GM19468 (cell line): Measurements from ENCODE around the gene DNAH11.
"Not testable (repeated sequence)": the region's sequence is repeated elsewhere in the genome, so short reads cannot be mapped to it uniquely, and the experiment has no call there.

Experiments
- ATAC-seq: cut with Tn5 transposase; IDR thresholded peaks from one replicate; pipeline ENCODE4 v1.9.1; 2021; ENCODE audit warnings: mild to moderate bottlenecking, moderate library complexity, moderate number of reproducible peaks; ENCODE audit not compliant: unreplicated experiment; ENCODE audit errors: extremely low read depth

The DNAH11 gene

DNA sequence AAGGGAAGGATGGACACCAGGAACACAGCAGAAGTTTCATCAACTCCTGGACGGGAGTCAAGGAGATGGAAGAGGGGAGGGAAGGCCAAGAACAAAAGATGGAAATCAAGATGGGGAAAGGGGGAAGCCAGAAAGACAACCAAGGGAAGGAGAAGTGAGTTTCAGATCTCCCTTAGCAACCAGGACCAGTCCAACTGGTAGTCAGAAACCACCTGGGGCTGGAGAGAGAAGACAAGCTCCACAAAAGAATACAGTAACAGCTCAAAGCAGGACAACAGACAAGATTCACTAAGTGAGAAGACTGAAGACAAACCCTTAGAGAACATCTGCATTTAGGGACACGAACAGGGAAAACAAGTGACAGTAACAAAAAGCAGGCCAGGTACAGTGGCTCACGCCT is 372.3 kb downstream of the DNAH11 start:
- ATAC-seq: no peak

DNA sequence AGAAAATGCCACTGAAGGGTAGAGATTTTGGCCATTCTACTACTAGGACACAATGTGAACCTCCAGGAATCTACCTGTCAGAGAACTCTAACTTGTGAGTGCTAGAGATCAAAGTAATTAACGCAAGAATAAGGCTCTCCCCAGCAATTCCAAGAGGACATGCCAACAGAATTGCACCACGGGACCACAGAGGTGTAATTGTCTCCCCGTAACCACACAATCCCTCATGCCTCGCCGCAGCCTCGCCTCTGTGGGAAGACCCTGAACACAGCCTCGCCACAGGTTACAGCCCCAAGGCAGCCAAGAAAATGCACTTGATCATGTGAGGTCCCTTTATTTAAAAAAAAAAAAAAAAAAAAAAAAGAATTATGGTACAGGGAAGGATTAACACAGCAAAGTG is 373.3 kb downstream of the DNAH11 start:
- ATAC-seq: no peak

DNA sequence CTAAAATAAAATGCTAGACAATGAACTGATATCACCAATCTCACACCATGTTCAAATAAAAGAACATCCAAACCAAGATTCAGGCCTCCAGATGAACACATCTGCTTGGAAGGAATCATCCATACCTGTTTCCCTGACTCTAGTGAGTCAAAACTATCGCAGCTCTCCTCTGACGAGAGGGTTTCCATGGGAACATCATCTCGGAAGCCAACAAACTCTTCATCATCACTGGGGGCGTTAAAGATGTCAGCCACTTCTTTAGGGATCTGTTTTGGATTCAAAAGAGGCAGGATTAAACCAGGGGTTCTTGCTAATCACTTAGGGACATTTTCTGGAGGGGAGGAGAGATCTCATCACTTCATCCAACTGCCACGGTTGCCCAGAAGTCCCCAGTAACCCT is 373.8 kb downstream of the DNAH11 start:
- no peak for ATAC-seq

DNA sequence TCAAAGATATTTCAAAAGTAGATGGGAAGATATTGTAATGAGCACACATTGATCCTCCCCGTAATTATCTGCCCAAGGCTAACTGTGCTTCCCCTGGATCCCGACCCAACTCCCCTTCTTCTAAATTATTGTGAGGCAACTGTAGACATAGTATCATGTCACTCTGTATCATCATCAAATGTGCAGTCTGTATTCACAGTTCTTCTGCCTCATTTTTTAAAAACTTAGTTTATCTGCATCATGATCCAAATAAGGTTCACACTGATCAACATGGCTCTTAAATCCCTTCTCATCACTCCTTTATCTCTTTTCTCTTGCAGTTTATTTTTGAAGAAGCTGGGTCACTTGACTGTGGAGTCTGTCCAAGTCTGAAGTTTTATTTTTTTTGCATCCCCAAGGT is 375.4 kb downstream of the DNAH11 start:
- no peak for ATAC-seq

DNA sequence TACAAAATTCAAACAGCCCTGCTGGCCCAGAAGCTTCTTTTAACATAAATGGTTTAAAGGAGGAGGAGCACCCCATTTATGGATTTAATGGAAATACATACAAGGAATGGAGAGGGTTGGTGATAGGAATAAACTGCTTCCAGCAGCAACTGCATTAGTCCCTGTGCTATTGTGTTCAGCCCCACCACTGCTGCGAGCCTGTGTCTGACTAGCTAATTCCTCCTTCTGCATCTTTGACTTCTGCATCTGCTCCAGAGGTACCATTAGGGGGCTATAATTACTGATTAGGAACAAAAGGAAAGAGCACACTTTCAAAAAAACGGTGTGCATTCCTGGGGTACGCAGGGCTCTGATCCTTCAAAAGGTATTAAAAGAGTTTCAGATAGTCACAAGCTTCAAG is 378.1 kb downstream of the DNAH11 start:
- ATAC-seq: no peak

DNA sequence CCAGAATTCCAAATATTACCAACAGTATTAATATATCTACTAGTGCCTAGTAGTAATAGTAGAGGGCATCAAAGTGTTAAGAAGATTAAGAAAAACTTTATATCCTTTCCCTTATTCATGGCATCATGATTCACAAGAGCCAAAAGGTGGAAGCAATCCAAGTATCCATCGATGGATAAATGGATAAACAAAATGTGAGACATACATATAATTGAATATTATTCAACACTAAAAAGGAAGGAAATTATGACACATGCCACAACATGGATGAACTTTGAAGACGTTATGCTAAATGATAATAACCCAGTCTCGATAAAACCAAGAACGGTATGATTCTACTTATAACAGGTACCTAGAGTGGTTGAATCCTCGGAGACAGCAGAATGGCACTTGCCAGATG is 379.8 kb downstream of the DNAH11 start:
- no peak for ATAC-seq

DNA sequence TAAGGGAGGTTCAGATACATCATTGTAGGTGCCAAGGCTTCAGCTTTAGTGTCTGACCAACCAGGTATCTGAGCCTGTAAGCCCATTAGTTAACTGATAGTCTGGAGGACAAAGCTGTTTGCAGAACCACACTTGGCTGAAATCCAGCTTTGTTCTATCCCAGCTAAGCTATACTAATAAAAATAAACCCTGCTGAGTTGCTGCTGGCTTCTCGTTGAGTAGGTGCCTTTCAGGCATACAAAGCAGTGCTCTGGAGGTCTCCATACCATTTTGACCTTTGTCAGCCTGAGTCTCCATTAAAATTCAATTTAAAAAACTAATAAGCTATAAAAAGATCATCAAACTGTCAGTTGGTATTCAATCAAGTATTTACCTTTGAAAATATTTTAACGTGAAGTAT is 380.8 kb downstream of the DNAH11 start:
- no peak for ATAC-seq

DNA sequence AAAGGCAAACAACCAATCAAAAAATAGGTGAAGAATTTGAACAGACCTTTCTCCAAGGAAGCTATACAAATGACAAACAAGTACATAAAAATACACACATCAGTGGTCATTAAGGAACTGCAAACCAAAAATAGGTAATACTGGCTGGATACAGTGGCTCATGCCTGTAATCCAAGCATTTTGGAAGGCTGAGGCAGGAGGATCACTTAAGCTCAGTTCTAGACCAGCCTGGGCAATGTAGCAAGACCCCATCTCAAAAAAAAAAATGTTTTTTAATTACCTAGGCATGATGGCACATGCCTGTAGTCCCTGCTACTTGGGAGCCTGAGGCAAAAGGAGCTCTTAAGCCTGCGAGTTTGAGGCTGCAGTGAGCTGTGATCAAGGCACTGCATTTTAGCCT is 383.6 kb downstream of the DNAH11 start:
- no peak for ATAC-seq

DNA sequence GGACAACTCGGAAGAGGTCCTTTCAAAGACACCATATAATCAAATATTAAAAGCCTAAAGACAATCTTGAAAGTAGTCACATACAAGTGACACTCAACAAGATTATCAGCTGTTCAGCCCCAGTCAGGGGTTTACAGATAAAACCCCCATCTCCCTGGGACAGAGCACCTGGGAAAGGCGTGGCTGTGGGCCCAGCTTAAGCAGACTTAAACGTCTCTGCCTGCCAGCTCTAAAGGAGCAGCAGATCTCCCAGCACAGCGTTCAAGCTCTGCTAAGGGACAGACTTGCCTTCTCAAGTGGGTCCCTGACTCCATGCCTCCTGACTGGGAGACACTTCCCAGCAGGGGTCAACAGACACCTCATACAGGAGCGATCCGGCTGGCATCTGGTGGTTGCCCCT is 384.9 kb downstream of the DNAH11 start:
- no peak for ATAC-seq

DNA sequence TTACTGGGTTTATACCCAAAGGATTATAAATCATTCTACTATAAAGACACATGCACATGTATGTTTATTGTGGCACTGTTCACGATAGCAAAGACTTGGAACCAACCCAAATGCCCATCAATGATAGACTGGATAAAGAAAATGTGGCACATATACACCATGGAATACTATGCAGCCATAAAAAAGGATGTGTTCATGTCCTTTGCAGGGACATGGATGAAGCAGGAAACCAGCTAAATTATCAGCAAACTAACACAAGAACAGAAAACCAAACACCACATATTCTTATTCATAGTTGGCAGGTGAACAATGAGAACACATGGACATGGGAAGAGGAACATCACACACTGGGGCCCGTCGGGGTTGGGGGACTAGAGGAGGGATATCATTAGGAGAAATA is 390.5 kb downstream of the DNAH11 start:
- not testable (repeated sequence) for ATAC-seq

DNA sequence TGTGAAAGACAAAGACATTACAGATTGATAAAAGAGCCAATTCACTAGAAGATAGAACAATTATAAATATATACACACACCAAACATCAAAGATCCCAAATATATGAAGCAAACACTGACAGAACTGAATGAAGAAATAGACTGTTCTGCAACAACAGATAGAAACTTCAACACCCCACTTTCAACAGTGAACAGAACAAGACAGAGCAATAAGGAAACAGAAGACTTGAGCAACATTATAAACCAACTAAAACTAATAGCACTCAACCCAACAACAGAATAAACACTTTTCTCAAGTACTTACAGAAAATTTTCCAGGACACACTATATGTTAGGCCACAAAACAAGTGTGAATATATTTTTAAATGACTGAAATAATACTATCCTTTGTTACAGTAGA is 392.0 kb downstream of the DNAH11 start:
- ATAC-seq: no peak

DNA sequence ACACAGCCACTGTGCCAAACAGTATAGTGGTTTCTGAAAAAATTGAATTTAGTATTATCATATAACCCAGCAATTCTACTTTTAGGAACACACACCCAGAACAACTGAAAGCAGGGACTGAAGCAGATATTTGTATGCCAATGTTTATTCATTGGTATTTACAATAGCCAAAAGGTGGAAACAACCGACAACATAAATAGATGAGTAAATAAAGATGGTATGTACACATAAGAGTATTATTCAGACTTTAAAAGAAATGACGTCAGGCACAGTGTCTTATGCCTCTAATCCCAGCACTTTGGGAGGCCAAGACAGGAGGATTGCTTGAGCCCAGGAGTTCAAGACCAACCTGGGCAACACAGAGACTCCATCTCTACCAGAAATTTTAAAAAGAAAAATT is 395.6 kb downstream of the DNAH11 start:
- ATAC-seq: no peak

DNA sequence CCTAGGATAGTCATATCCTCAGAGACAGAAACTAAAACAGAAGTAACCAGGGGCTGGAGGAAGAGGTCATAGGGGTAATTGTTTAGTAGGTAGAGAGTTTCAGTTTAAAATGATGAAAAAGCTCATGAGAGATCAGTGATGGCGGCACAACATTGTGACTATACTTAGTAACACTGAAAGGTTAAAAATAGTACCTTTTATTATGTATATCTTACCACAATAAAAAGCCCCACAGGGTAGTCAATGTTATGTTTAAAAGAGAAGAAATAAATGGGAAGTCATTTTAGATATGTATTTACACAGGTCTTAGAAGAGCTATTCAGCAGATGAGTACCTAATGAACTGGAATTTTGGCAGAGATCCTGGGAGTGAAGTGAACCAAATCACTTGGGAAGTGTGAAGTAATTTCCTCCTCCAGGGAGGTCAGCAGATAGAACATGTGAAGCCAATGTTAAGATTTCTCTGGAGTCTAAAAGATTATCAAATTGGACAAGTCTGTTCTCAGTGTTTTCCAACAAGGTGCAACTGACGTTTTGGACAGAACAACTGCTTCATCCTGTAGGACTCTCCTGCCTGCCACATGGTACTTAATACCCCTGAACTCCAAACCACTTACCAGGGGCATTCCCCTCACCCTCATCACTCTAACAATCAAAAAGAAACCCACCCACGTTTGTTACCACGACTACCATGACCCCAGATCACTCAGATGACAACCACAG is 396.5 kb downstream of the DNAH11 start:
- ATAC-seq: peak; percentile 57

DNA sequence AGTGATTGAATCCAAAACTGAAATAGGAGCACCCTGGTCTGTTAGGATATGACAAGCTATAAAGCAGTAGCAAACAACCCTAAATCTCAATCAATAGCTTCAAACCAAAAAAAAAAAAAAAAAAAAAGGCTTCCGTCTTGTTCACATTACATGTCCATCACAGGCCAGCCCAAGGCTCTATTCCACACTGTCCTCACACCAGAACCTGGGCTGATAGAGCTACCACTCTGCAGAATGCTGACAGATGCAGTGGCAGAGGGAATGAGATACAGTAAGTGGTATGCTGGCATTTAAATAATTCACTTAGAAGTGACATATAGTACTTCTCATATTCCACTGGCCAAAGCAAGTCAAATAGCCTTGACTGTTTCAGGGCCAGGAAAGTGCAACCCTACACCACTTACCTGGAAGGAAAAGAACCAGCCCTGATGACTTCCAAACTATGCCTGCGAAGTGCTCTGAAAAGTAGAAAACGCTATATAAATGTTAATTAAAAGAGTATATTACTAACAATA is 397.1 kb downstream of the DNAH11 start:
- ATAC-seq: no peak

DNA sequence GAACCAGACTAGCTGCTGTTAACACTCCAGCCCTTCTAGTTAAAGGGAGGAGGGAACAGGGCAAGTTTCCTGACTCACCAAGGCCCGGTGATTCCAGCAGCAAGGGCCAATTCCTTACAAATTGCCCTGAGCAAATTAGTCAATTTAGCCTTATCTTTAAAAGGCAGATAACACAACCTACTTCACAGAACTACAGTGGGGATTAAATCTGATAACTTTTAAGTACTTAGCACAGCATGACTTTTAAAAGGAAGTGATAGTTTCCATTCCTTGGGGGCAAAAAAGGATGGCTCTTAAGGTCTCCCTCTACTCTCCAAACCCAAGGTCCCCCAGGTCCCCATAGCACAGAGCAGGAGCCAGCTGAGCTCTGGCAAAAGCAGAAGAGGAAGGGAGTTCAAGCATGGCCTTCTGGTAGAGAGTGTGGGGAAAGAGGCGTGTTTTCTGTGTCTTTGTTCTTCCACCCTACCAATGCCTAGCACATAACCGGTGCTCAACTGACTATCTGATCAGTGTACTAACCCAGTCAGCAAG is 398.8 kb downstream of the DNAH11 start:
- no peak for ATAC-seq

DNA sequence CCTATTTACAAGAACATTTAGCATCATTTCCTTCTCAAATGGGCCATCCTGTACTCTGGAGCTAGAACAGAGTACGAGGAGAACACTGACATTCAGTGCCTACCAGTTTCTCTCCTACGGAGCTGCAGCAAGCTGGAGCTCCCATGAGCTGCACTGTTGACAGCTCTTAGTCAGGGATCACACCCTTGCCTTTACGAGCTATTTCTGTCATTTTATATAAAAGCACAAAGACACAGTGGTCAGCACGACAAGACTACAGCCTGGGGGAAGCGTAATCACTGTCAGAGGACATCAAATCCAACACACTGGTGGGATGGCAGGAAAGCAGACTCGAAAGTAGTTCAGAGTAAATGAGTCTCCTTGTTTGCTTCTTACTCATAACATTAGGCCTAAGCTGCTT is 400.1 kb downstream of the DNAH11 start:
- ATAC-seq: no peak

DNA sequence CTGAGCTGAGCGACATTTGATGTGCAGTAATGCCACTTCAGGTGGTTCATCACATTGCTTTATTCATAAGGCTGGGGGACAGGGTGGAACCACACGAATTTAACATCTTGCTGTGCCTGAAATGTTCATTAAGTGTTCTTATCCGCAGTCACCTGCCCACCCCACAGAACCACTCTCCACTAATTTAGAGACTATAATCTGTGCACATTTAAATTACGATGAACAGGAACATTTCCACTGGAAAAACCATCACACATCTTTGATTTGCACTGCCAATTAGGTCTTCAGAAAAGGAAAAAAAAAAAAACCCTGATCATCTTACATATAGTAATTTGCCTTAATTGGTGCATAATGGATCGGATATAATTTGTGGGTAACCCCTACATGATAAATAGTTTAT is 400.6 kb downstream of the DNAH11 start:
- ATAC-seq: no peak

DNA sequence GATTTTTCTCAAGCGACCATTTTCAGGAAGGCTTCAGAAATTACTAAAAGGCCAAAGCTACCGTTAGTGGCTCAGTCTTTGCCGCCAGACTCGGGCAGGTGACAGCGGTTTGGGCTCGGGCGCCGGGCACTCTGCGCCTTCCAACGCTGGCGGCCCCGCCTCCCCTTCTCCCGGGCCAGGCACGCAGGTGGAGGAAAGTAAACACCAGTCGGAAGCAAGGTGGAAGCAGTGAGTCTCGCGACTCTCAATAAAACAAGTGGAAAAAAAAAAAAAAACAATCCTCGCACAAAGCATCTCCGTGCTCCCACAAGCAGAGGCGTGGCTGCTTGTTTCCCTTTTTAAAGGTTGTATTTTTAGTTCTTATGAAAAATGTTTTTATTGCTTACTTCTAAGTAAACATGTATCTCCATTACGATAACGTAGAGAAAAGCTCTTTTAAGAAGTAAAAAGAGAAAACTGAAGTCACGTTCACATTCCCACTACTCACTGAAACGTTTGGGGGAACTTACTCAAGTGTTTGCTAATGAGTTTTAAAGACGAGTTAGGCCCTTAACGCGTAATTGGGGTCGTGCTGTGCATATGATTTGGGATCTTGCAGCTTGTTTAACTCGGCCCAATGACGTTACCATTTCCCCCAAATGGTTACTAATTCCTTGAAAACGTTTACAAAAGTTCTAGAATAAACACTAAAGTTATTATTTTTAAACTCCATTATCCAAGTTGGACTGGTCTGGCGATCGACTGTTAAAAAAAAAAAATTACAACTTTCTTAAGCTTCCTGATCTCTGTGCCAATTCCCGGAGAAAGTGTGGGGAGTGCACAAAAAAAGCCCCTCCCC is 402.0 kb downstream of the DNAH11 start:
- ATAC-seq: no peak

DNA sequence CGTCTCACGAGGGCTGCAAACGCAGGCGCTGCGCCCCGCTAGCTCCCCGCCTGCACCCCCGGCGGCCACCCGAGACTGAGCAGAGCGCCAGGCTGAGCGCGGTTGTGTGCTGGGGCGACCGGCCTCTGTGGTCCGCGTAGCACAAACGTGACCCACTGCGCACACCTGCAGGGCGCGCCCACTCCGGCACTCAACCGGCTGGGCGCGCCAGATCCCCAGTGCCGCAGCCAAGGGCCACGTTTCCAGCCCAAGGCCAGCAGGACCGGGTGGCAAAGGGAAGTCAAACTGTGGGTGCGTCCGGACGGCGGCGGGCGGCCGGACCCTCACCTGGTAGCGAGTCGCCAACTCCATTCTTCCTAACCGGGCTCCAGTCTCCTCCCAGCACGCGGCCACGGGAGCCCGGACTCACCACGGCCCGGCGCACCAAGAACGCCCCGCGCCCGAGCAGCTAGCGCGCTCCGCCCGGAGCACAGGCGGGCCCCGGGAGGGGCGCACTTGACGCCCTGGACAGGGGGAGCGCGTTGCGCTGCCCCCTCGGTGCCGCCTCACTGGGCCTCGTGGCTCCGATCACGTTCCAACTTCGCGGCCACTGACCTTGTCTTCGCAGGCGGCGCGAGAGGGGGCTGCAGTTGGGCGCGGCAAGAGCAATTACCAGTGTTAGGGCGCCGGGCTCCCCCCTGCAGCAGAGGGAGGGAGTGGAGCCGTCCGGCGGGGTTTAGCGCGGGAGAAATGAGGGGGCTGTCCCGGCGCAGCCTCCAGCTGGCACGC is 402.8 kb downstream of the DNAH11 start, which contains the start of gene CDCA7L:
Gene CDCA7L, minus strand, starts transcription at position 446 of the 768 bp plus-strand sequence. Its CDS starts 95 bp downstream, at position 351.
- peak; percentile 85 for ATAC-seq

DNA sequence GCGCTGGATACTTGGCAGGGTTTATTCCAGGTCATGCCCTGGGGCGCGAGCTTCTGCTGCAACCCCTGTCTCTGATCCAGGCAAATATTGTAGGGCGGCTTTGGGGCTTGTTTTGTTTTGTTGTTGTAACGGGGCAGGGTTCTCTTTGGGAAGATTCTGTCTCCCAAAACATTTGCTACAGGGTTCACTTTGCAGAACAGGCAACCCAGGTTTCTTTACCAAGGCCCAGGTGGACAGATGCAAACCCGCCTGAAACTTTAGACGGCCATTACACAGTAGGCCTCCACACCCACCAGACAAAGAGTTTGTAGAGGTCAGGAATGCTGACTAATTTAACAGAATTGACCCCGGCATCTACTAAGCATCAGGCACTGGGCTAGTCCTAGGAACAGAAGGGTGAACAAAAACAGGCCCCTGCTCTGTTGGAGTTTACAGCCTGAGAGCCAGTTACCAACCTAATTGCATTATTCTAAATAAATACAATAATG is 403.4 kb downstream of the DNAH11 start:
- ATAC-seq: no peak
